ENCODE measurements around the gene F10. TPM values are rescaled to one million over a fixed set of nuclear protein-coding genes. Genes with fewer than 3 reads are reported as not detected.
A peak's percentile ranks its signal among the peaks of the same experiment; 100 is the strongest.

Gene F10
- polyA plus RNA-seq, 1 of the 3 experiments (the other 2 are of a cell fraction), result 12.5 TPM

- TF ChIP-seq, protein P1, sequence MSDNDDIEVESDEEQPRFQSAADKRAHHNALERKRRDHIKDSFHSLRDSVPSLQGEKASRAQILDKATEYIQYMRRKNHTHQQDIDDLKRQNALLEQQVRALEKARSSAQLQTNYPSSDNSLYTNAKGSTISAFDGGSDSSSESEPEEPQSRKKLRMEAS (IDR thresholded peaks at IDR 0.05; ENCODE audit: low read depth), result no peak
- TF ChIP-seq FOSL2 (IDR thresholded peaks at IDR 0.05; ENCODE audit: borderline replicate concordance, low read depth) (no peak), CTCF (IDR thresholded peaks at IDR 0.05) (no peak), RCOR1 (IDR thresholded peaks at IDR 0.05; ENCODE audit: low read length) (peak; percentile 26; the same call in 1 of the 2 replicates), TAF1 (IDR thresholded peaks at IDR 0.05; ENCODE audit: borderline replicate concordance, low read depth, low read length) (no peak), SIN3A (IDR thresholded peaks at IDR 0.05; ENCODE audit: borderline replicate concordance, low read depth, low read length) (no peak)
Observed at GRCh38 chr13:113122550-113123225, at the start of gene F10 (continued).

- H3K79me2 ChIP-seq (ENCODE audit: insufficient read depth), result no peaks in the 10 kb centered on the region
- ChIA-PET CTCF (no interaction called here), POLR2A (interaction anchor here (0.6 kb wide), 1 partner anchor 10 kb away, joined by 3 read pairs; no protein-coding TSS in a partner anchor)
- no peaks in the 10 kb centered on the region for H3K36me3 ChIP-seq (replicated peaks in 1 of 2; ENCODE audit: control insufficient read depth in 1 of 2, insufficient read depth in 2 of 2, low read length in 1 of 2)
- H3K4me3 ChIP-seq (ENCODE audit: low read depth in 2 of 2, low read length in 1 of 2), result no peak overlapping the region
- H3K9ac ChIP-seq, result no peak overlapping the region
- no peak overlapping the region for H3K4me2 ChIP-seq
- TF ChIP-seq POLR2AphosphoS5 (IDR thresholded peaks at IDR 0.05; ENCODE audit: low read depth, low read length) (no peak), FOXM1 (IDR thresholded peaks at IDR 0.05; ENCODE audit: low read depth) (no peak), GATA2 (CRISPR knock-in tag; IDR thresholded peaks at IDR 0.05) (no peak), RXRA (IDR thresholded peaks at IDR 0.05; ENCODE audit: borderline replicate concordance, low read depth) (no peak), EP300 (IDR thresholded peaks at IDR 0.05; ENCODE audit: borderline replicate concordance in 1 of 2, low read depth in 1 of 2, low read length in 1 of 2) (no peak), TEAD4 (IDR thresholded peaks at IDR 0.05; ENCODE audit: borderline replicate concordance, insufficient read depth) (no peak), USF1 (IDR thresholded peaks at IDR 0.05; ENCODE audit: borderline replicate concordance, low read depth) (no peak), TAF1 (IDR thresholded peaks at IDR 0.05; ENCODE audit: borderline replicate concordance, low read depth, low read length) (no peak), RCOR1 (IDR thresholded peaks at IDR 0.05; ENCODE audit: low read length) (no peak), RFX5 (IDR thresholded peaks at IDR 0.05; ENCODE audit: low read length) (no peak), CHD2 (IDR thresholded peaks at IDR 0.05; ENCODE audit: low read length, partially characterized antibody) (no peak)
- TF ChIP-seq, protein P2, sequence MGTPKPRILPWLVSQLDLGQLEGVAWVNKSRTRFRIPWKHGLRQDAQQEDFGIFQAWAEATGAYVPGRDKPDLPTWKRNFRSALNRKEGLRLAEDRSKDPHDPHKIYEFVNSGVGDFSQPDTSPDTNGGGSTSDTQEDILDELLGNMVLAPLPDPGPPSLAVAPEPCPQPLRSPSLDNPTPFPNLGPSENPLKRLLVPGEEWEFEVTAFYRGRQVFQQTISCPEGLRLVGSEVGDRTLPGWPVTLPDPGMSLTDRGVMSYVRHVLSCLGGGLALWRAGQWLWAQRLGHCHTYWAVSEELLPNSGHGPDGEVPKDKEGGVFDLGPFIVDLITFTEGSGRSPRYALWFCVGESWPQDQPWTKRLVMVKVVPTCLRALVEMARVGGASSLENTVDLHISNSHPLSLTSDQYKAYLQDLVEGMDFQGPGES (IDR thresholded peaks at IDR 0.05; ENCODE audit: low read depth, low read length), result no peak
- no peaks in the 10 kb centered on the region for H3K9me3 ChIP-seq
- no peak overlapping the region for H2AFZ ChIP-seq (ENCODE audit: low read depth)
- no peaks in the 10 kb centered on the region for H3K9me2 ChIP-seq
- WGBS (ENCODE audit: low lambda C conversion rate), result 85% methylated on average over 9 of the region's 11 CpGs
- no peak for DNase-seq
- H3K27ac ChIP-seq (ENCODE audit: low read depth in 2 of 2, low read length in 1 of 2), result no peak overlapping the region
- no peaks in the 10 kb centered on the region for H3K4me1 ChIP-seq (ENCODE audit: control insufficient read depth in 1 of 2, insufficient read depth in 2 of 2, low read depth in 1 of 2, low read length in 1 of 2)
- no peaks in the 10 kb centered on the region for H3K27me3 ChIP-seq (ENCODE audit: insufficient read depth)
- H3F3A ChIP-seq (replicated peaks; ENCODE audit: insufficient read depth), result no peaks in the 10 kb centered on the region
- H4K20me1 ChIP-seq (ENCODE audit: insufficient read depth), result no peaks in the 10 kb centered on the region
Observed at GRCh38 chr13:113073942-113074341, 48.7 kb upstream of the F10 start.
